ENCODE results near the gene LLCFC1. TPM values are rescaled to one million over a fixed set of nuclear protein-coding genes. Genes with fewer than 3 reads are reported as not detected.

The LLCFC1 gene
- total RNA-seq, 2 experiments from 2014 or later = not detected

DNA sequence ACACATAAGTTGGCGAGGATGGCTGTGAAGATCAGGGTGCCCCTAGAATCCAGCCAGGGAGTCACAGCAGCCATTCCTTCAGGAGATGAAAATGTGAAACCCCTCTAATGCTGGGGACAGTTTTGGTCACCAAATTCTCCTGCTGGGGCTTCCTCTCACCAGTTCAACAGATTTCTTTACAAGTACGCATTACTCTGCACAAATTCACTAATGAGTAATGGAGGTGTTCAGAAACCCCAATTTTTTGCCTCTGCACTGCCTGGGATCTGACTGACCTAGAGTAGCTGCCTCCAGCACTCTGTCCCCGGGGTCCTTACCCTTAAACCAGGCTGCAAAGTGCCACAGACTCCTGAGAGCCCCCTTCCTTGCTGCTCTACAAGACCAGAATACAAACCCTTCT is 21.8 kb upstream of the LLCFC1 start:
- no peak overlapping the region for H3K27ac Mint-ChIP-seq
- CTCF ChIA-PET = no interaction called here
- no peak overlapping the region for H3K4me3 Mint-ChIP-seq
- H3K36me3 Mint-ChIP-seq = no peaks in the 10 kb centered on the region
- DNase-seq (peak; percentile 22), ATAC-seq (no peak)
- no peaks in the 10 kb centered on the region for H3K4me1 Mint-ChIP-seq
- peaks cover 21% of the 10 kb centered on the region for H3K27me3 Mint-ChIP-seq
- no peaks in the 10 kb centered on the region for H3K9me3 Mint-ChIP-seq (ENCODE audit: low read depth)

DNA sequence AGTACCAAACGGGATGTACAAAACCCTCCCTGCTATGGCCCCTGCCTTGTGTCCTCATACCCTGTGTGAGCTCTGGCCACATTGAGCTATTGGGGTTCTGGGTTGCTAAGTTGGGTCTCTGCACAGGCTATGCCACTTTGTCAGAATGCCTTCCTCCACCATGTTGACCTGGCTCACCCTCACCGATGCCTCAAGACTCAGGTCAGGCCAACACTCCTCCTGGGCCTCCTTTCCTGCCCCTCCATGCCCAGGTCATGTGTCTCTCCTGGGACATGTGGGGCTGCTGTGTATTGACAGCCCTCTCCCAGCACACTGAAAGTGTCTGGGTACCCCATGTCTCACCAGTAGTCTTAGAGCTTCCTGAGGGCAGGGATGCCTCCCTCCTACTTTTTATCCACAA is 20.4 kb upstream of the LLCFC1 start:
- no peak overlapping the region for H3K27ac Mint-ChIP-seq
- H3K27me3 Mint-ChIP-seq = peaks cover 19% of the 10 kb centered on the region
- no peaks in the 10 kb centered on the region for H3K36me3 Mint-ChIP-seq
- CTCF ChIA-PET = interaction anchor here (1.5 kb wide), 1 partner anchor 84 kb away, joined by 3 read pairs; no protein-coding TSS in a partner anchor
- H3K9me3 Mint-ChIP-seq (ENCODE audit: low read depth) = no peaks in the 10 kb centered on the region
- H3K4me3 Mint-ChIP-seq = no peak overlapping the region
- DNase-seq = peak; percentile 19
- no peaks in the 10 kb centered on the region for H3K4me1 Mint-ChIP-seq
- no peak for ATAC-seq

DNA sequence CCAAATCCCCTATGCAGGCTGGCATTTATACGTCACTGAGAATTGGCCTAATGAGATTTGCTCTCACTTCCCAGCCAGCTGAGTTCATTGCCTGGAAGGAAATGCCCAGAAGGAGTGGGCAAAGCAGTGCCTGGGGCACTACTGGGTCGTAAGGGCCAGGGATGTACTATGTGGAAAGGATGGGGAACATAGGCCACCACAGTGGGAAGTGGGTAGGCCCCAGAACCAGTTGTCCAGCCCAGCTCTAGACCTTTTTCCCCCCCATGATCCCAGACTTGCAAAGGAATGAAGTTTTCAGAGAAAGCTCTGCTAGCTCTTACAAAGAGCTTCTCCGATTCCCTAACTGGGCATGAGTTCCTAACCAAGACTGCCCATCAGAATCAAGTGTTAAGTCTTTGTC is 19.6 kb upstream of the LLCFC1 start:
- ATAC-seq (no peak), DNase-seq (no peak)
- H3K4me1 Mint-ChIP-seq = no peaks in the 10 kb centered on the region
- CTCF ChIA-PET = interaction anchor here (1.5 kb wide), 1 partner anchor 84 kb away, joined by 3 read pairs; no protein-coding TSS in a partner anchor
- H3K4me3 Mint-ChIP-seq = no peak overlapping the region
- no peaks in the 10 kb centered on the region for H3K36me3 Mint-ChIP-seq
- no peaks in the 10 kb centered on the region for H3K9me3 Mint-ChIP-seq (ENCODE audit: low read depth)
- H3K27me3 Mint-ChIP-seq = peaks cover 13% of the 10 kb centered on the region
- H3K27ac Mint-ChIP-seq = no peak overlapping the region

DNA sequence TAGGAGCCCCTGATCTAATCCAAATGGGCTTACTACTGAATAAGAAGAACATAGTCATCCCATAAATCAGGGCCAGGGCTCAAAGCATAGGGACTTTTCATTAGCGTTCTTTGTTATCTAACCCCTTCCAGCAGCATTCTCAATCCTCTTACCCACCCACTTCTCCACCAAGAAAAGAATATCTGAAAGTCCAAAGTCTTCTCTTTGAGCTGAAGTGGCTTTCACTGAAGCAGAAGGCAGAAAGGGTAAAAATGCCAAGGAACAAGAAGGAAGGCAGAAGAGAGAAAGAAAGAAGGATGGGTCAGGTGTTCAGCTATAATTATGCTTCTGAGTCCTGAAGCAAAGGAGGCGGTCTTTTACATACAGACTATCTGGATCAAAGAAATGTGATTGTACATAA is 15.9 kb upstream of the LLCFC1 start:
- Mint-ChIP-seq H3K9me3 (ENCODE audit: low read depth) (no peaks in the 10 kb centered on the region), H3K27ac (no peak overlapping the region), H3K27me3 (peaks cover 6% of the 10 kb centered on the region), H3K4me3 (no peak overlapping the region), H3K4me1 (no peaks in the 10 kb centered on the region), H3K36me3 (no peaks in the 10 kb centered on the region)
- ATAC-seq = no peak
- DNase-seq = no peak
- CTCF ChIA-PET = no interaction called here

DNA sequence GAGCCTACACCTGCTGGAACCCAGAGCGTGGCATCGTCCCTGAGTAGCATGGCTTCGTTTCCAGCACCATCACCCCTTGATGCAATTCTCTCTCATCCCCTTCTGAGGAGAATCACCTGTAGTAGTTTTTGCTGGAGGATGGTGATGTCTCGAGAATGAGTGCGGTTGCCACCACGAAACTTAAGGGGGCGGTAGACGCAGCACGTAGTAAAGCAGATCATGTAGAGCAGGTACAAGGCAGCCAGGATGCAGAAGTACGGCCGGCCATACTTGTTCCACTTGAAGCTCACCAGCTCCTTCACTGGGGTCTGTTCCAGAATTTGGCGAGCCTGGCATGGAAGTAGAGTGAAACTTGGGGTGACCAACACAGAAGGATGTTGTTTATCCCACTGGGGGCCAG is 13.9 kb upstream of the LLCFC1 start:
- DNase-seq (no peak), ATAC-seq (no peak)
- H3K36me3 Mint-ChIP-seq = no peaks in the 10 kb centered on the region
- H3K27me3 Mint-ChIP-seq = peaks cover 3% of the 10 kb centered on the region
- H3K27ac Mint-ChIP-seq = no peak overlapping the region
- H3K9me3 Mint-ChIP-seq (ENCODE audit: low read depth) = no peaks in the 10 kb centered on the region
- H3K4me3 Mint-ChIP-seq = no peak overlapping the region
- CTCF ChIA-PET = no interaction called here
- H3K4me1 Mint-ChIP-seq = no peaks in the 10 kb centered on the region

DNA sequence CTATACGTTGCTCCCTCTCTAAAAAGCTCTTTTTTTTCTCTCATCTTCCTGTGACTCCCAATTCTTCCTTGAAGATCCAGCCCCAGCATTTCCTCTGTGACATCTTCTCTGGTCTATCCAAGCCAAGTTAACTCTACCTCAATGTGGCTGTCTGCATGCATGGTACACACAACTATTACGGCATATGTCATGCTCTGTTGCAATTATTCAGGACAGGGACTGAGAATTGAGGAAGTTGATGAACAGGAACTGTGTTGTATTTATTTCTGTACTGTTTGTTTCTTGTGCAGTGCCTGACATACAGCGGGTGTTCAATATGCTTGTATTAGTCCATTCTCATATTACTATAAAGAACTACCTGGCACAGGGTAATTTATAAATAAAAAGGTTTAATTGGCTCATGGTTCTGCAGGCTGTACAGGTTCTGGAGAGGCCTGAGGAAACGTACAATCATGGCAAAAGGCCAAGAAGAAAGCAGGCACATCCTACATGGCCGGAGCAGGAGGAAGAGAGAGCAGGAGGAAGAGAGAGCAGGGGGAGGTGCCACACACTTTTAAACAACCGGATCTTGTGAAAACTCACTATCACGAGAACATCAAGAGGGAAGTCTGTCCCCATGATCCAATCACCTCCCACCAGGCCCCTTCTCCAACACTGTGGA is 12.1 kb upstream of the LLCFC1 start:
- H3K27ac Mint-ChIP-seq = no peak overlapping the region
- no peak for DNase-seq
- H3K27me3 Mint-ChIP-seq = peaks cover 3% of the 10 kb centered on the region
- H3K9me3 Mint-ChIP-seq (ENCODE audit: low read depth) = no peaks in the 10 kb centered on the region
- CTCF ChIA-PET = no interaction called here
- H3K4me3 Mint-ChIP-seq = no peak overlapping the region
- no peak for ATAC-seq
- H3K36me3 Mint-ChIP-seq = no peaks in the 10 kb centered on the region
- no peaks in the 10 kb centered on the region for H3K4me1 Mint-ChIP-seq

DNA sequence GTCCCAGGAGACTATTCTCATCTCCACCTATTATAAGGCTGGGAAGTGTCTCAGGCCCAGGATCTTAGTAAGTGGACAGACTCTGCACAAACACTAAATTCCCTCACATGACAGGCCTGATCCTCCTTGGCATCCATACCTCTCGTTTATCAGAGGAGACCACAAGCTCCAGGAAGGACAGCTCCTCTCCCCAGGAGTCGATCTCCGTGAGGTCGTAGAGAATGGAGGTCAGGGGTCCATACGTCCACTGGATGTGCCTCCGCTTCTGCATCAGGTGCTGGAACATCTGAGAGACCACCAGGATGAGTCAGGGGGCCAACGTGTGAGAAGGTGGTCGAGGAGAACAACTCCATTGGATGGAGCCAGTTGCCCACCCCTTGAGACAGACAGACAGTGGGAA is 11.3 kb upstream of the LLCFC1 start:
- CTCF ChIA-PET = no interaction called here

DNA sequence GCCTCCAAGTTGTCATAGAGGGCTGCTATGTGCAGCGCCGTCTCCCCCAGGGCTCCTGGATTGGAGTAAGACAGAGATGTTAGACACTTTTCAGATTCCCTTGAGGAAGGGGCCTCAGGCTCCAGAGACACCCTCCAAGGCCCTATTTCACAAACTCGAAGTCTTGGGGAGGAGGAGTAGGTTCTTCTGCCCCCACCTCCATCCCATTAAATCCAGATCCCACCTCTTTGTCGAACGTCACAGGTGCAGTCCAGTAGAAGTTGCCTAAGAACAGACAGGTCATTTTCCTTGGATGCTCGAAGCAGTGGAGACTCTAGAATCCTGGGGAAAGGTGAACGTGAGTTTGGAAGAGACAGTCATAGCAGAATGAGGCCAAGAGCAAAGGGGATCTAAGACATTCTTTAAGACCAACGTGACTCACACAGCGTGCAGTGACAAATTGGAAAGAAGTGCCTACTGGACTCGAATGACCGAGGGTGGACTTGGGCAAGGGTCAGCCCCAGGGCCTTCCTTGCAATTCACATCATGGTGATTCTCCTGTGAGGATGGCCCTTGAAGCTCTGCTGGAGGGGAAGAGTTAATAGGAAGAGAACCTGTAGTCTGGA is 9.1 kb upstream of the LLCFC1 start:
- CTCF ChIA-PET = no interaction called here
- H3K27ac Mint-ChIP-seq = no peak overlapping the region
- H3K9me3 Mint-ChIP-seq (ENCODE audit: low read depth) = no peaks in the 10 kb centered on the region
- H3K4me1 Mint-ChIP-seq = no peaks in the 10 kb centered on the region
- peaks cover 3% of the 10 kb centered on the region for H3K27me3 Mint-ChIP-seq
- no peak overlapping the region for H3K4me3 Mint-ChIP-seq
- ATAC-seq (no peak), DNase-seq (no peak)
- H3K36me3 Mint-ChIP-seq = no peaks in the 10 kb centered on the region

More for the DNA sequence above, 11.3 kb upstream of the LLCFC1 start:
- Mint-ChIP-seq H3K4me1 (no peaks in the 10 kb centered on the region), H3K27ac (no peak overlapping the region), H3K9me3 (ENCODE audit: low read depth) (no peaks in the 10 kb centered on the region), H3K27me3 (peaks cover 3% of the 10 kb centered on the region), H3K4me3 (no peak overlapping the region), H3K36me3 (no peaks in the 10 kb centered on the region)
- DNase-seq = no peak
- no peak for ATAC-seq

DNA sequence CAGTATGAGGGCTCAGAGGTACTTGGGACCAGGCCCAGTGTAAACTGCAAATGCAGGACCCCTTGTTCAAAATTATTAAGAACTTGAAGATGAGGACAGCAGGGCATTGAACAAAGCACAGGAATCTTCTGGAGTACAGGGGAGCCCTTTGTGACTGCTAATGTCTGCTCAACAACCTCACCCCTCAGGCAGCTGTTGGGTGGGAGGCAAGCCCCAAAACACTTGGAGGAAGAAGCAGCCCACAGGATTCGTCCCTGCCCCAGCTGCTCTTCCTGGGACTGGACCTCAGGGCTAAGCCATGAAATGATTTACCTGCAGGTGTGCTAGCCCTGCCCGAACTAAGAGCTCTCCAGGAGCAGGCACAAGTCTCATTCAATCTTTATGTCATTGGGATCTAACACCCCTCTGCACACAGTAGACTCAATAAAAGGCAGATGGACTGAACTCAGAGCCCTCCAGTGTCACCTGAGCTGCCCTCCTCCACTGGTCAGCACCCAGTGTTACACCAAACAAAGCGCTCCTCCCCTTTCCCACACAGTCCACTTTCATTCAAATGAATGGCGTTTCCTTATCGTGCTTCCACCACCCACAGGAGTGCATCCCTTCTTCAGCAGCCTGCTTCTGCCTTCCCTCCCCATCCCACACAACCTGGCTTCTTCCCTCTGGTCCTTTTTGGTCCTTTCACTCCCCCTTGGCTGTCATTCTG is 6.7 kb upstream of the LLCFC1 start:
- Mint-ChIP-seq H3K27ac (no peak overlapping the region), H3K4me3 (no peak overlapping the region), H3K9me3 (ENCODE audit: low read depth) (no peaks in the 10 kb centered on the region), H3K4me1 (no peaks in the 10 kb centered on the region), H3K36me3 (no peaks in the 10 kb centered on the region), H3K27me3 (peaks cover 2% of the 10 kb centered on the region)
- ATAC-seq (no peak), DNase-seq (no peak)
- CTCF ChIA-PET = interaction anchor here (0.9 to 1.7 kb wide), 2 partner anchors 283 to 573 kb away, joined by 3 read pairs; no protein-coding TSS in a partner anchor

DNA sequence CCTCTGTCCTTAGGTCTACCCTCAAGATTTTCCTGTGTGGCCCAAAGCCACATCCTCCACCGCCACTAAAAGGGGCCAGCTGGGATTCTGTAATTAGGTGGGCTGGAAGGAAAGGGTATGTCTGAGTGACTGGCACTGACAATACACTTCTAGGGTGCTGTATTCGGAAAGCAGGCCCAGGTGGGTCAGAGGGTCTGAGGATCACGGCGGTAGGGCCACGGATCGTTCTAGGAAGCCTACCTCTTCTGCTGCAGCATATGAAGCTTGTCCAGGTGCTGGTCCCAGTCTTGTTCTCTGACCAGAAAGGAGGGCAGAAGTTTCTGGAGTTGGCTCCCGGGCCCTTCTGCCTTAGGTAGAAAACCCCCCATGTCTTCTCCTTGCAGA is 6.2 kb upstream of the LLCFC1 start:
- H3K4me1 Mint-ChIP-seq = no peaks in the 10 kb centered on the region
- H3K9me3 Mint-ChIP-seq (ENCODE audit: low read depth) = no peaks in the 10 kb centered on the region
- no peak overlapping the region for H3K4me3 Mint-ChIP-seq
- H3K36me3 Mint-ChIP-seq = no peaks in the 10 kb centered on the region
- H3K27ac Mint-ChIP-seq = no peak overlapping the region
- no peak for DNase-seq
- ATAC-seq = no peak
- H3K27me3 Mint-ChIP-seq = peaks cover 2% of the 10 kb centered on the region
- CTCF ChIA-PET = interaction anchor here (1.7 kb wide), 1 partner anchor 282 kb away, joined by 3 read pairs; no protein-coding TSS in a partner anchor

DNA sequence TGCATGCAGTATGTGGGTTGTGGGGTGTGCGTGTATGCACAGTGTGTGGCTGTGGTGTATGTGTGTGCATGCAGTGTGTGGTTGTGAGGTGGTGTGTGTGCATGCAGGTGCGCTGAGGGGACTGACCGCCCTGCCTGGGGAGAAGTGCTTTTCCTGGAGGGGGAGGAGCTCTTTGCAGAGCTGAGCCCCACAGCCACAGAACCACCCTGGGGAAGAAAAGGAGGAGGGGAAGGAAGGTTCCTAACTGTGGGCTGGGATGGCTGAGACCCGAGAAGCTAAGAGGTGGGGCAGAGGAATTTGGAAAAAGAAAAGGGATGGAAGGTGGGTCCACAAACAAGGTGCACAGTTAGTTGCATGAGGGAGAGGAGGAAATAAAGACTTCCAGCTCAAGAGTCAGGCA is 5.7 kb upstream of the LLCFC1 start, which contains the start of gene TRPV5:
TRPV5 (minus strand) TSS at position 123 of the 400 bp plus-strand sequence. CDS start 287 bp downstream, outside the sequence.
- Mint-ChIP-seq H3K9me3 (ENCODE audit: low read depth) (no peaks in the 10 kb centered on the region), H3K36me3 (no peaks in the 10 kb centered on the region), H3K4me3 (no peak within 1 kb of the TSS), H3K4me1 (no peaks in the 10 kb centered on the region), H3K27ac (no peak within 1 kb of the TSS), H3K27me3 (peaks cover 2% of the 10 kb centered on the region)
- ATAC-seq (no peak), DNase-seq (no peak)
- CTCF ChIA-PET = interaction anchor here (1.7 kb wide), 1 partner anchor 281 kb away, joined by 3 read pairs; no protein-coding TSS in a partner anchor

DNA sequence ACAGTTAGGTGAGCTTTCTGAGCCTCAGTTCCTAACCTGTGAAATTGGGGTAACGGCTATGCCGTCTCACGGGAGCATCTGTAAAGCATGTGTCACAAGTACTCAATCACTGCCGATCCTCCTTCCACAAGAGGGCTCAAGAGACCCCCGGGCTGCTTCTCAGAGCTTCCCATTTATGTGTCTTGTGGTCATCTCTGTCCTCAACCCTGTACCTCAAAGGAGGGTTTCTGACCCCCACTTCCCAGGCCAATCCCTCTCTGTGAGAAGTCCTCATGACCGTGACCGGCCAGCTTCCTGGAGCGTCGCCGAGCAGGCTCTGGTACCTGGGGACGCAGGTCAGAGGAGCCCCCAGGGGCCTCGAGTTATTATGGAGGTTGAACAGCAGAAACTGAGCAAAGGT is 5.2 kb upstream of the LLCFC1 start:
- CTCF ChIA-PET = interaction anchor here (1.7 kb wide), 1 partner anchor 281 kb away, joined by 3 read pairs; no protein-coding TSS in a partner anchor
- Mint-ChIP-seq H3K4me3 (no peak overlapping the region), H3K27ac (no peak overlapping the region), H3K36me3 (no peaks in the 10 kb centered on the region), H3K9me3 (ENCODE audit: low read depth) (no peaks in the 10 kb centered on the region), H3K27me3 (peaks cover 2% of the 10 kb centered on the region), H3K4me1 (no peaks in the 10 kb centered on the region)
- no peak for ATAC-seq
- no peak for DNase-seq

DNA sequence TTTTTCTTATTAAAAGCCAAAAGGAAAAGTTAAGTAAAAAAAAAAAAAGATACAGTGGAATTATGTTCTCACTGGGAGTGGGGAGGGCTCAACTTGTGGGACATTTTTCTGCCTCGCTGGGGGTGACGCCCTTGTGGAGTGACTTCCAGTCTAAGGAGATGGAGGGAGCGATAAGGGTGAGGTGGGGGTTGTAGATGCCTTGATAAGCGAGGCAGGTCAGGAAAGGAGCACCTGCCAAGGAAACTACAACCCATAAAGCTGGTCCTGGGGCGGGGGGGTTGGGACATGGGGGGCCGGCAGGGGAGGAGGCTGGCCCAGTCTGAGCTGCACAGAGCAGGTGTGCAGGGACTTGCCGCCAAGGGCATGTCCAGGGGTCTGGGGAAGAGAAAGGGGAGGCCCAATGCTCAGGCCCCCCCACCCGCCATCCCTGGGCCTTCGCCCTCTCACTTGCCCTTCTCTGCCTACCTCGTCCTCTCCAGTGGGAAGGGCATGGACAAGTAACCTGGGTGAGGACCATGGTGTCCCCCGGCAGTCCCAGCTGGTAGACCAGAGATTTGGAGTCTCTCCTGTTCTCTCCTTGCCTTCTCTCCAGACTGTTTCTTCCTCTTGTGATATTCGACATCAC is 3.2 kb upstream of the LLCFC1 start:
- CTCF ChIA-PET = no interaction called here
- Mint-ChIP-seq H3K27me3 (peaks cover 2% of the 10 kb centered on the region), H3K4me3 (no peak overlapping the region), H3K27ac (no peak overlapping the region), H3K36me3 (no peaks in the 10 kb centered on the region), H3K4me1 (no peaks in the 10 kb centered on the region), H3K9me3 (ENCODE audit: low read depth) (no peaks in the 10 kb centered on the region)
- DNase-seq (no peak), ATAC-seq (no peak)

Measured in activated CD8-positive, alpha-beta memory T cell treated with anti-CD3 and anti-CD28 coated beads, Interleukin-2, amount 10 ng/mL, durations not matched to agents 7 days and 5 days (primary cell).